K562 (cell line): Measurements from ENCODE around the gene ZNF672. TPM values are rescaled to one million over a fixed set of nuclear protein-coding genes. Genes with fewer than 3 reads are reported as not detected.

Experiments
- ATAC-seq: fragments of 200-7000 bp; cut with Tn5 transposase; 3 replicates; pipeline ENCODE4 v1.9.1; 2020; ENCODE audit warnings: moderate library complexity
- BruUV-seq: library from RNA; stranded (reverse); fragments of 400-500 nt; replicated peaks from 2 replicates; lab custom pipeline; 2021; lab: Mats Ljungman, UMichigan
- CTCF ChIA-PET: fragments of 300-600 bp; formaldehyde crosslinking; extraction: SDS; loops from one replicate; lab custom pipeline; 2021; ENCODE audit warnings: low intra/inter-chr PET ratio; lab: Yijun Ruan, JAX
- POLR2A ChIA-PET: fragments of 300-600, 350-650 bp; sonication (Branson Sonifier 250); formaldehyde crosslinking; extraction: SDS; loops from one replicate; lab custom pipeline; 2021; ENCODE audit warnings: antibody characterized with exemption, inconsistent platforms; lab: Yijun Ruan, JAX
- DNase-seq, 4 experiments: peaks; one replicate each; pipeline versions ENCODE4 v3.0.0 to v3.0.0-alpha.2; 2011 to 2018; ENCODE audit warnings: low spot score in 3 of 4, mixed read lengths in 3 of 4; ENCODE audit errors: extremely low read depth in 1 of 4
- FAIRE-seq: peaks from 2 replicates; lab custom pipeline; 2011; peaks lifted over from hg19 to GRCh38; lab: Jason Lieb, UNC
- H2AFZ ChIP-seq: 2 replicates; pipeline ENCODE4 v1.6.0; 2011; ENCODE audit warnings: low read depth, low read length, control low read depth, inconsistent platforms
- H3K27ac ChIP-seq: fragments of 200-600 bp; 3 replicates; pipeline ENCODE4 v1.8.0; 2011; ENCODE audit warnings: low read depth, mild to moderate bottlenecking, control low read depth, inconsistent platforms, low read length, moderate library complexity, mixed read lengths; ENCODE audit errors: extremely low read depth
- H3K27me3 ChIP-seq, 2 experiments: fragments of 300-600 bp in 1 of 2; 2 replicates in 1 of 2; 3 replicates in 1 of 2; pipeline versions ENCODE4 v1.6.0 to v1.8.0; 2011; ENCODE audit warnings: inconsistent platforms in 2 of 2, low read length in 2 of 2, mild to moderate bottlenecking in 1 of 2, mixed read lengths in 1 of 2, moderate library complexity in 1 of 2; ENCODE audit not compliant: control insufficient read depth in 2 of 2, insufficient read depth in 2 of 2
- H3K36me3 ChIP-seq: fragments of 300-600 bp; 3 replicates; pipeline ENCODE4 v1.8.0; 2011; ENCODE audit warnings: mild to moderate bottlenecking, low read length, inconsistent platforms; ENCODE audit not compliant: control insufficient read depth, insufficient read depth
- H3K4me1 ChIP-seq, 2 experiments: fragments of 200-600 bp in 1 of 2; replicated peaks in 1 of 2; 2 replicates in 1 of 2; 3 replicates in 1 of 2; pipeline versions ENCODE4 v1.5.1 to v1.8.0; 2011; ENCODE audit warnings: inconsistent platforms in 2 of 2, low read length in 2 of 2, mild to moderate bottlenecking in 1 of 2, mixed read lengths in 1 of 2, moderate library complexity in 1 of 2; ENCODE audit not compliant: control insufficient read depth in 2 of 2, insufficient read depth in 2 of 2
- H3K4me2 ChIP-seq: 2 replicates; pipeline ENCODE4 v1.6.1; 2011; ENCODE audit warnings: low read length, control low read depth, inconsistent platforms, mixed read lengths; ENCODE audit not compliant: insufficient read depth
- H3K4me3 ChIP-seq: fragments of 200-600 bp; sonication (generic), shearing (Covaris generic); 2 replicates; pipeline ENCODE4 v1.5.1; 2016; ENCODE audit warnings: control low read depth, inconsistent platforms
- H3K79me2 ChIP-seq: fragments of 200-600 bp; 3 replicates; pipeline ENCODE4 v1.8.0; 2011; ENCODE audit warnings: low read length, inconsistent platforms; ENCODE audit not compliant: control insufficient read depth, insufficient read depth
- H3K9ac ChIP-seq, 2 experiments: 2 replicates each; pipeline versions ENCODE4 v1.6.0 to v1.6.1; 2011; ENCODE audit warnings: low read depth in 2 of 2, low read length in 2 of 2, control low read depth in 1 of 2, inconsistent platforms in 1 of 2, mild to moderate bottlenecking in 1 of 2, mixed read lengths in 1 of 2; ENCODE audit not compliant: insufficient read depth in 1 of 2
- H3K9me1 ChIP-seq: one replicate; pipeline ENCODE4 v1.6.0; 2011; ENCODE audit warnings: inconsistent platforms, mild to moderate bottlenecking, low read length, moderate library complexity; ENCODE audit not compliant: control insufficient read depth, insufficient read depth
- H3K9me3 ChIP-seq: replicated peaks from 2 replicates; pipeline ENCODE4 v1.5.1; 2011; ENCODE audit warnings: low read depth, low read length, inconsistent platforms; ENCODE audit not compliant: control insufficient read depth, insufficient read depth
- H4K20me1 ChIP-seq: replicated peaks from 2 replicates; pipeline ENCODE4 v1.6.1; 2011; ENCODE audit warnings: low read length, inconsistent platforms, mixed read lengths; ENCODE audit not compliant: control insufficient read depth, insufficient read depth
- AFF4 ChIP-seq: sonication (generic); formaldehyde crosslinking; IDR thresholded peaks from 2 replicates; pipeline ENCODE4 v1.8.0; 2023; ENCODE audit warnings: mild to moderate bottlenecking, missing genetic modification reagents
- CEBPG ChIP-seq, 3 experiments: fragments of 200-800 bp in 1 of 3; sonication (Bioruptor generic) in 1 of 3; sonication (generic) in 1 of 3; formaldehyde crosslinking in 1 of 3; IDR thresholded peaks in 2 of 3; conservative IDR thresholded peaks in 1 of 3; 2 replicates each; pipeline versions ENCODE4 v1.6.1 to v1.8.0; 2016 to 2022; ENCODE audit warnings: missing compliant biosample characterization in 2 of 3, missing genetic modification characterization in 2 of 3, mild to moderate bottlenecking in 1 of 3, missing genetic modification reagents in 1 of 3
- KLF6 ChIP-seq: fragments of 250-450 bp; sonication (Bioruptor Pico); IDR thresholded peaks from 2 replicates; pipeline ENCODE4 v1.4.0; 2020; ENCODE audit warnings: mild to moderate bottlenecking, moderate library complexity, borderline replicate concordance
- SP2 ChIP-seq: IDR thresholded peaks from 2 replicates; pipeline ENCODE4 v1.6.1; 2011; ENCODE audit warnings: mild to moderate bottlenecking, low read depth, low read length, moderate library complexity; ENCODE audit not compliant: poor library complexity, severe bottlenecking; ENCODE audit errors: extremely low read depth
- TSC22D4 ChIP-seq: fragments of 450-650 bp; IDR thresholded peaks from 2 replicates; pipeline ENCODE4 v1.6.1; 2016; ENCODE audit warnings: missing genetic modification characterization, missing biosample characterization, control low read depth
- ZNF589 ChIP-seq: fragments of 200-800 bp; sonication (Bioruptor generic); IDR thresholded peaks from 2 replicates; pipeline ENCODE4 v1.6.1; 2016; ENCODE audit warnings: low read depth, missing genetic modification characterization, missing compliant biosample characterization
- WGBS: fragments of 100-300 bp; shearing (Covaris generic); methylation state at CpG from one replicate; pipeline ENCODE4 v1.1.6; 2016; ENCODE audit warnings: low coverage, mixed read lengths; ENCODE audit not compliant: insufficient coverage; ENCODE audit errors: missing lambda C conversion rate; 5-methylcytosine and 5-hydroxymethylcytosine counted together
- in situ Hi-C: fragments of 300-500 bp; cut with MboI; formaldehyde crosslinking; loops from 4 replicates; pipeline ENCODE4 v1.15.0; 2018; ENCODE audit warnings: inconsistent platforms, mixed read lengths
- intact Hi-C: fragments of 100-400 bp; cut with micrococcal nuclease; formaldehyde crosslinking; loops from 2 replicates; pipeline ENCODE4 v1.14.2; 2022
- polyA plus RNA-seq, 8 experiments: library from polyadenylated mRNA; depleted of rRNA in 4 of 8; stranded (reverse) in 5 of 8; unstranded in 3 of 8; fragments of >200 nt; fragmentation: Nextera tagmentation in 2 of 8; fragmentation: Illumina TruSeq in 1 of 8; extraction: Ambion mirVana in 2 of 8; extraction: Trizol in 1 of 8; gene quantifications; 2 replicates each; pipeline versions ENCODE4 v1.2.1 to v1.2.3, GENCODE V29; 2011 to 2014; ENCODE audit warnings: inconsistent platforms in 1 of 8, missing spikeins in 1 of 8
- total RNA-seq, 7 experiments: library from RNA; depleted of rRNA in 6 of 7; stranded (reverse); fragments of >200 nt in 6 of 7; fragmentation: Illumina TruSeq in 2 of 7; extraction: Trizol in 2 of 7; gene quantifications; 2 replicates each; pipeline versions ENCODE4 v1.2.1 to v1.2.3, GENCODE V29; 2011 to 2021; ENCODE audit warnings: low replicate concordance in 1 of 7

The ZNF672 gene
- total and polyA plus RNA-seq, 9 of the 15 experiments (the other 6 are each of a cell fraction or from before 2014, with no cell fraction given) = 1.9 to 57.9 (median 24.1) TPM

GRCh38 chr1:248824301-248824700 is 13.7 kb upstream of the ZNF672 start:
- H3K4me2 ChIP-seq = peak overlapping the region; percentile 100
- H3K79me2 ChIP-seq = peaks cover 48% of the 10 kb centered on the region
- no peaks in the 10 kb centered on the region for H3K9me1 ChIP-seq
- no peaks in the 10 kb centered on the region for H3K9me3 ChIP-seq
- WGBS = 85% methylated on average over 1 of the region's 1 CpG
- no TSS peak for BruUV-seq
- intact Hi-C loops = no loop called here
- DNase-seq (no peak), ATAC-seq (no peak), FAIRE-seq (no peak)
- peak overlapping the region in 1 of 2 experiments; percentile 99; a peak in 1 of 4 replicates for H3K9ac ChIP-seq
- H3K36me3 ChIP-seq = peaks cover 50% of the 10 kb centered on the region; the same call in 2 of the 3 replicates
- no peak overlapping the region for H3K4me3 ChIP-seq
- no peak overlapping the region for H3K27ac ChIP-seq
- POLR2A ChIA-PET = interaction anchor here (0.8 to 6.8 kb wide), 2 partner anchors 13 to 15 kb away, joined by 3 to 78 read pairs; partner anchors contain the start of gene ZNF672
- peaks cover 20 to 44% of the 10 kb centered on the region in 2 experiments for H3K4me1 ChIP-seq
- in situ Hi-C loops = no loop called here
- H4K20me1 ChIP-seq = no peaks in the 10 kb centered on the region; the same call in 1 of the 2 replicates
- no peak overlapping the region for H2AFZ ChIP-seq
- TF ChIP-seq SP2 = no peak
- TF ChIP-seq TSC22D4 = no peak
- TF ChIP-seq KLF6 (CRISPR knock-in tag) = no peak
- TF ChIP-seq ZNF589 = no peak
- TF ChIP-seq CEBPG (CRISPR knock-in tag; IDR thresholded peaks at IDR 0.05) = no peak
- no peak for TF ChIP-seq CEBPG (tag; conservative IDR thresholded peaks at IDR 0.05 in 1 of 2, IDR thresholded peaks at IDR 0.05 in 1 of 2)
- TF ChIP-seq AFF4 (CRISPR knock-in tag) = no peak
- CTCF ChIA-PET = no interaction called here
- H3K27me3 ChIP-seq = no peaks in the 10 kb centered on the region
